ENCODE data around the gene MARVELD1.
"Not testable (repeated sequence)": the region's sequence is repeated elsewhere in the genome, so short reads cannot be mapped to it uniquely, and the experiment has no call there.

MARVELD1 gene

DNA sequence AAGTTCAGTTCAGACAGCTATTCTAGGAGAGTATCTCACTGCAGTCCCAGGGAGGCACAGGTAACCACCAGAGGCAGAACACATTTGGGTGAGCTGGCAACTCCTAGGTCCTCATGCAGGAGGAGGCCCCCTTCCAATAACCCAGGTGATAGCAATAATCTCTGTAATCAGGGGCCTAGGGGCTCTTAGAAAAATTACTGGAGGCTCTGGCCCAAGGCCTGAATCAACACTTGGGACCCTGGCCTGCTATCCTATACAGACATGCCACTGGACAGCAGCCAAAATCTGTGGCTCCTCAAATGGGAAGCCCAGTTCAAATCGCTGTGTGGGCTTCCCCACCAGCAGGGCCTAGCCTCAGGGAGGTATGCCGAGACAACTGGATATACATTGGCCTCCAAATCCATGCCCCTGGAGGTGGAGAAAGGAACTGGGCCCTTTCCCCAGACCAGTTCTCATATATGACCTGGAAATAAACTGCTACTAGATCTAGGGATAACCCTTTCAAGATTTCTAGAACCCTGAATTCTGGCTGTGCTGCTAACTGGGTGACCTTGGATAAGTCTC lies 28.1 kb upstream of the MARVELD1 start:
- TF ChIP-seq, protein P1, sequence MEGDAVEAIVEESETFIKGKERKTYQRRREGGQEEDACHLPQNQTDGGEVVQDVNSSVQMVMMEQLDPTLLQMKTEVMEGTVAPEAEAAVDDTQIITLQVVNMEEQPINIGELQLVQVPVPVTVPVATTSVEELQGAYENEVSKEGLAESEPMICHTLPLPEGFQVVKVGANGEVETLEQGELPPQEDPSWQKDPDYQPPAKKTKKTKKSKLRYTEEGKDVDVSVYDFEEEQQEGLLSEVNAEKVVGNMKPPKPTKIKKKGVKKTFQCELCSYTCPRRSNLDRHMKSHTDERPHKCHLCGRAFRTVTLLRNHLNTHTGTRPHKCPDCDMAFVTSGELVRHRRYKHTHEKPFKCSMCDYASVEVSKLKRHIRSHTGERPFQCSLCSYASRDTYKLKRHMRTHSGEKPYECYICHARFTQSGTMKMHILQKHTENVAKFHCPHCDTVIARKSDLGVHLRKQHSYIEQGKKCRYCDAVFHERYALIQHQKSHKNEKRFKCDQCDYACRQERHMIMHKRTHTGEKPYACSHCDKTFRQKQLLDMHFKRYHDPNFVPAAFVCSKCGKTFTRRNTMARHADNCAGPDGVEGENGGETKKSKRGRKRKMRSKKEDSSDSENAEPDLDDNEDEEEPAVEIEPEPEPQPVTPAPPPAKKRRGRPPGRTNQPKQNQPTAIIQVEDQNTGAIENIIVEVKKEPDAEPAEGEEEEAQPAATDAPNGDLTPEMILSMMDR (IDR thresholded peaks at IDR 0.05; ENCODE audit: low read depth, low read length, missing control alignments): peak; percentile 47
- no peak for DNase-seq (ENCODE audit: extremely low read depth, low read depth)
- peak overlapping the region; percentile 86 for H3K4me3 ChIP-seq (replicated peaks; ENCODE audit: low read depth, low read length)

DNA sequence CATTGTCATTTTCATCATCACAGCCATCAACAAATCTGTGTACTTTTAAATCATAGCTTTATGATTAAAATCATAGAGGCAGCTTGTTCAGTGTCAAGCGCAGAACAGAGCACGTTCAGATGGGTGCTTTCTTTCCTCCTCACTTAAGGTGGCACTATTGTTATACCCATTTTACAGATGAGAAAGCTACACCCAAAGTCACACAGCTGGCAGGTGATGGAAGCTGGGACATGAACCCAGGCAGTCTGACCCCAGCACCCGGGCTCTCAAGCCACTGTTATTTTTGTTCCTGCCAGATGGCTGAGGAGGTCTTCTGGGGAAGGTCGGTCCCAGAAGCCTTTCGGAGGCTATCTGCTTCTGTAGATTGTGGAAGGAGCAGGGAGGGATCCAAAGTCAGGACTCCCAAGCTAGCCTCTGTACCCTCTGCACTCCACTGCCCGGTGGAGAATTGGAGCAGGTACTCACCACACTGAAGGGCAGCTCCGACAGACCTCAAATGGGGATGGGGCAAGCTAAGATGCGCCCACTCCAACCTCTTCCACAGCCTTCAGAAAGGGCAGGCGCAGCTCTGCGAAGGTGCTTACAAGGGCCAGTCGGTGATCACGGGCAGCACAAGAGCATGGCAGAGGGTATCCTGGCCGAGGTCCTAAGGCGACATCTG lies 27.1 kb upstream of the MARVELD1 start:
- DNase-seq (ENCODE audit: extremely low read depth, low read depth): no peak
- peak overlapping the region; percentile 86 for H3K4me3 ChIP-seq (replicated peaks; ENCODE audit: low read depth, low read length)
- TF ChIP-seq, protein P1 (IDR thresholded peaks at IDR 0.05; ENCODE audit: low read depth, low read length, missing control alignments): no peak

DNA sequence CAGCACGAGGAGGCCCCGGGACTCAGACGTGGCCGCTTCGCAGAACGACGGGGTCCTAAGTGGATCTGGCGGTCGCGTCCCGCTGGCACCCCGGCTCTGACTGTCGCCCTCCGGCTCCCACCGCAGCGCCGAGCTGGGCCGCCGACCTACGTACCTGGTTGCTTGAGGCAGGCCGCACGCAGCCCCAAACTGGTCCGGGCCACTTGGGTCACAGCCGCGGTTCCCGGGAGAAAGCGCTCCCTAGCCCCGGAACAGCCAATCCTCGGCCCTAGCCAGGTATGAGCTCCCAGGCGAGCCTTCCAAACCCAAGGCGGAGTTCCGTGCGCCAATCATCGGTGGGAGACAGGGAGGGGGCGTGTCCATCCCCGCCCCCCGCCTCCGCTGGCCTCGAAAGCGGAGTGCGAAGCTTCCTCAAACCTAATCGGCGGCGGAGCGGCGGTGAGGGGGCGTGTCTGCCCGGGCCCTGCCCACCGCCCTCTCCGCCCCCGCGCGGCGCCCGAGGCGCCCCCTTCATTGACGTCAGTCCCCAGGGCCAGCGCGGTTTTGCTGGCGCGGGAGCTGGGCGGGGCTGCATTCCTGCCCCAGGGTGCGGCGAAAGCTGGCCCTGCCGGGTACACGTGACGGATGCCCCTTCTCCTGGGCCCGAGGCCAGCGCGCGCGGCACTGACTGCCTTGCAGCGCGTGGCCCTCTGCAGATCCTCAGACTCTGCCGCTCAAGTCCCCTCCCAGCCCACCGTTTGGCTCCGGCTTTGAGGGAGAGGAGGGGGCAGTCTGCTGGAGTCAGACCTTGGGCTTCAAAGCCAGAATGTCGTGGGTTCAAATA lies 26.4 kb upstream of the MARVELD1 start, which contains the start of gene AVPI1:
Gene AVPI1, minus strand, starts transcription at position 280 of the 823 bp plus-strand sequence. CDS start 7,336 bp downstream, outside the sequence.
- peak within 1 kb of the TSS; percentile 86 for H3K4me3 ChIP-seq (replicated peaks; ENCODE audit: low read depth, low read length)
- DNase-seq (ENCODE audit: extremely low read depth, low read depth): peak; percentile 86
- TF ChIP-seq, protein P1 (IDR thresholded peaks at IDR 0.05; ENCODE audit: low read depth, low read length, missing control alignments): no peak

DNA sequence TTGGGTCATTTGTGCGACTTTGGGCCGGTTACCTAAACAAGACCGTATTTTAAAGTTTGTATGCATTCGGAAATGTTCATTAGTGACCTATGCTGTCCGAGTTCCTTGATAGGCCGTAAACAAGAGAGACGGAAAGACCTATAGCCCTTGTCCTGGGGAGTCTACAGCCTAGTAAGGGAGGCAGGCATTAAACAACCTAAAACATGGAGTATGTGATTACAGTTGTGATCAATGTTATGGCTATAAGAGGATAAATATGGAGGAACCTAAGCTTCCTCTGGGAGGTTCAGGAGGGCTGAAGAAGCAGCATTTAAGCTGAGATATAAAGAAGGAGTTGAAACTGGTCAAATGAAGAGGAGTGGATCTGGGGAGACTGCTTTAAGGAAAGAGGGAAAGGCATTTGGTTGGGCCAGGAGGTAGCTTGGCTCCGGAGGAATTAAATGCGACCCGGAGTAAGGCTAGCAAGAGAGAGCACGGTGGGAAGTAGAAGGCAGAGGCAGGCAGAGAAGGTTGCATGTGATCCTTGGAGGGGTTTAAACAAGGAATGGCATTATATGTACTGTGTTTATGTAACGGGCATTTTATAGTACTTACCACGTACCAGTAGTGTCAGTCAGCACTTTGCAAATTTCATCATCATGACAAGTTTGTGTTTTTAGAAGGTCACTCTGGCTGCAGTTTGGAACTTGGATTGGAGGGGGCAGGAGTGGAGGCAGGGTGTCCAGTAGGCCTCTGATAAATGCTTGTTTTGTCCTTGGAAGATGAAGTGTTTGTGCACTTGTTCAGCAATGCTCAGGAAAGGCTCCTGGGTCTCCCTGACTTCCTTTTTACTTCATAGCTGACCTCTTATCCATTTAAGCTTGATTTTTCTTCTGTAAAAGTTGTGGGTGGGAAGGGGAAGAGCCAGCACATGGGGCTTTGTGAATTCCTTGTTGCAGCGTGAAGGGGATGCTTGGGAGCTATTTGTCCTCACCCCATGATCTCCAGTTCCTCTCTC lies 25.4 kb upstream of the MARVELD1 start:
- TF ChIP-seq, protein P1 (IDR thresholded peaks at IDR 0.05; ENCODE audit: low read depth, low read length, missing control alignments): no peak
- no peak for DNase-seq (ENCODE audit: extremely low read depth, low read depth)
- peak overlapping the region; percentile 86; the same call in 1 of the 2 replicates for H3K4me3 ChIP-seq (replicated peaks; ENCODE audit: low read depth, low read length)

DNA sequence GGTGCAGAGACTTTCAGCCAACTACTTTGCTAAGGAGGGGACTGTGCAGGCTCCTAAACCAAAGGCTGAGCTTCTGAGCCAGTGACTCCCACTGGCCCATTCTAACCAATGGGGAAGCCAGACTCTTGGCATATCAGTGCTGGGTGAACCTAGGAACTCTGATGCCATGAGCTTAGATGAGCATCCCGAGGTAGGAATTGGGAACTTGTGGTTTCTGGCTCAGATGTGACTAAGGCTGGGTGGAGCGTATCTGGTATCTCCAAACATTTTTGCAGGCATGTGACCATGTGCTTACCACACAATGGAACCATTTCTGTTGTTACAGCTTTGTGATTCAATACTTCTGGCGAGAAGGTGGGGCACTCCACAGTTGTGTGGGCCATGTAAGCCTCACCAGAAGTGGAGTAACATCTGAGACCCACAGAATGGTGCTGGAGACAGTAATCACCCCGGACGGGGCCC lies 23.9 kb upstream of the MARVELD1 start:
- no peak overlapping the region for H3K4me3 ChIP-seq (replicated peaks; ENCODE audit: low read depth, low read length)
- peak; percentile 94 for DNase-seq (ENCODE audit: extremely low read depth, low read depth)
- TF ChIP-seq, protein P1 (IDR thresholded peaks at IDR 0.05; ENCODE audit: low read depth, low read length, missing control alignments): no peak

DNA sequence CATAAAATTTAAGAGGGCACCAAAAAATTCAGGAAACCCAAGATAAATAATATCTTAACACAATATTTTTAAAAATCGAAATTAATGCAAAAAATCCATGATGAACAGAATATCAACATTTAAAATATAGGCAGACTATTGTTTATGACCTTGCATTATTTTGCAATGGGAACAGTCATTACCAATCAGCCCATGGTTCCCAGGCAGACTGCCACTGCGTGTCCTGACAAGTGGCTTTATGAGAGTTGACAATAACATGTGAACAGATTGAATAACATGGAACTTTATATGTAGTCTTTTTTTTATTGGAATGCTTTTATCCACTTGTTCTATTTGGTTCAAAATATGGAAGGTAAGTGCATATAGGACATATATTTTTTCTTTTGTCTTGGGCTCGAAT lies 23.4 kb upstream of the MARVELD1 start:
- DNase-seq (ENCODE audit: extremely low read depth, low read depth): no peak
- H3K4me3 ChIP-seq (replicated peaks; ENCODE audit: low read depth, low read length): no peak overlapping the region
- TF ChIP-seq, protein P1 (IDR thresholded peaks at IDR 0.05; ENCODE audit: low read depth, low read length, missing control alignments): no peak

DNA sequence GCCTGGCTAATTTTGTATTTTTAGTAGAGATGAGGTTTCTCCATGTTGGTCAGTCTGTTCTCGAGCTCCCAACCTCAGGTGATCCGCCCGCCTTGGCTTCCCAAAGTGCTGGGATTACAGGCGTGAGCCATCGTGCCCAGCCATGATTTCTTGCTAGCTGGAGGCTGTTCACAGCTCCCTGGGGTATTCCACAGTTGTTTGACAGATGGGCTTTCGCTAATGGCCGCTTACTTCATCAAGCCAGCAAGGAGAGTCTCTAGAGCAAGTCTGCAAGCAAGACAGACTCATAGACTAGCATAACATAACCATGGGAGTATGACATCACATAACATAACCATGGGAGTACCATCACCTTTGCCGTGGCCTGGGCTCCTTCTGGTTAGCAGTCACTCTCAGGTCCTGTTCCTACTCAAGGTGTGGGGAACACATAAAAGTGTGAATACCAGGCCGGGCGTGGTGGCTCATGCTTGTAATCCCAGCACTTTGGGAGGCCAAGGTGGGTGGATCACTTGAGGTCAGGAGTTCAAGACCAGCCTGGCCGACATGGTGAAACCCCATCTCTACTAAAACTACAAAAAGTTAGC lies 15.4 kb upstream of the MARVELD1 start:
- DNase-seq (ENCODE audit: extremely low read depth, low read depth); H3K4me3 ChIP-seq (replicated peaks; ENCODE audit: low read depth, low read length): not testable (repeated sequence)
